Omental fat pad (tissue), 4 donors: ENCODE results near the gene OXNAD1. TPM values are rescaled to one million over a fixed set of nuclear protein-coding genes. Genes with fewer than 3 reads are reported as not detected.

Source experiments
- ATAC-seq: fragments of 150-250 bp; one replicate; pipeline ENCODE4 v1.9.1; 2016; ENCODE audit warnings: mild to moderate bottlenecking, moderate library complexity; ENCODE audit not compliant: low FRiP score
- DNase-seq: peaks from one replicate; pipeline ENCODE4 v3.0.0-alpha.2; 2019; ENCODE audit warnings: low spot score
- CTCF ChIP-seq, 3 donors: fragments of 450-650 bp; IDR thresholded peaks; one replicate each; pipeline ENCODE4 v1.5.1; 2016 to 2017; ENCODE audit warnings: antibody characterized with exemption in 3 of 3, mild to moderate bottlenecking in 3 of 3, moderate library complexity in 2 of 3
- total RNA-seq, 4 donors: library from RNA; depleted of rRNA; stranded (reverse); fragments of >200 nt; gene quantifications; one replicate each; pipeline ENCODE4 v1.1.0, GENCODE V29; 2016

Gene OXNAD1
- total RNA-seq, 4 donors from 2014 or later = 13.7 to 21.3 (median 15.2) TPM

- DNase-seq (no peak), ATAC-seq (no peak)
- no peak for TF ChIP-seq CTCF (IDR thresholded peaks at IDR 0.05)
Observed at GRCh38 chr3:16252243-16252978, 12.6 kb upstream of the OXNAD1 start.

GRCh38 chr3:16252988-16253387 is 12.0 kb upstream of the OXNAD1 start:
- ATAC-seq = no peak

GRCh38 chr3:16253601-16254000 is 11.4 kb upstream of the OXNAD1 start:
- ATAC-seq = peak; percentile 73
- DNase-seq = no peak
- TF ChIP-seq CTCF (IDR thresholded peaks at IDR 0.05) = no peak

More at GRCh38 chr3:16252988-16253387, 12.0 kb upstream of the OXNAD1 start:
- no peak for DNase-seq
- TF ChIP-seq CTCF (IDR thresholded peaks at IDR 0.05) = no peak

- TF ChIP-seq CTCF (IDR thresholded peaks at IDR 0.05) = no peak
- no peak for DNase-seq
- no peak for ATAC-seq
Observed at GRCh38 chr3:16254916-16255315, 10.1 kb upstream of the OXNAD1 start.

- no peak for TF ChIP-seq CTCF (IDR thresholded peaks at IDR 0.05)
- ATAC-seq = no peak
- DNase-seq = no peak
Observed at GRCh38 chr3:16255326-16255725, 9.7 kb upstream of the OXNAD1 start.

GRCh38 chr3:16255726-16256125 is 9.3 kb upstream of the OXNAD1 start:
- no peak for TF ChIP-seq CTCF (IDR thresholded peaks at IDR 0.05)
- DNase-seq (no peak), ATAC-seq (no peak)

GRCh38 chr3:16257309-16257708 is 7.7 kb upstream of the OXNAD1 start:
- ATAC-seq = no peak
- no peak for DNase-seq
- no peak for TF ChIP-seq CTCF (IDR thresholded peaks at IDR 0.05)
